ENCODE measurements around the gene SPATA13.

The SPATA13 gene

DNA sequence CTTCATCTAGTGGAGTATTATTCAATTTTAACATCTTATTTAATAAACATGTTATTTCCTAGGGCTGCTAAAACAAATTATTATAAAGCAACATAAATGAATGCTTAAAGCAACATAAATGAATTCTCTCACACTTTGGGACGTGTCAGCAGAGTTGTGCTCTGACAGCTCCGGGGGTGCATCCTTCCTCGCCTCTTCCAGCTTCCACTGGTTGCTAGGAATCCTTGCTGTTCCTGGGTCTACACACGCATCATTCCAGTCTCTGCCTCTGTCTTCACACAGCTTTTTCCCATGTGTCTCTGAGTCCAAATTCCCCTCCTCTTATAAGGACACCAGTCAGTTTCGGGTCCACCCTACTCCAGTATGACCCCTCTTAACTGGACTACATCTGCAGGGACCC lies 21.6 kb upstream of the SPATA13 start:
- TF ChIP-seq CTCF (IDR thresholded peaks at IDR 0.05; ENCODE audit: insufficient read depth, missing control alignments), result no peak
- FAIRE-seq (no peak), DNase-seq (ENCODE audit: insufficient read length, low spot score) (no peak)

GRCh38 chr13:24141333-24141910 lies 19.1 kb upstream of the SPATA13 start:
- no peak for TF ChIP-seq CTCF (IDR thresholded peaks at IDR 0.05; ENCODE audit: insufficient read depth, missing control alignments)
- DNase-seq (ENCODE audit: insufficient read length, low spot score) (no peak), FAIRE-seq (no peak)

DNA sequence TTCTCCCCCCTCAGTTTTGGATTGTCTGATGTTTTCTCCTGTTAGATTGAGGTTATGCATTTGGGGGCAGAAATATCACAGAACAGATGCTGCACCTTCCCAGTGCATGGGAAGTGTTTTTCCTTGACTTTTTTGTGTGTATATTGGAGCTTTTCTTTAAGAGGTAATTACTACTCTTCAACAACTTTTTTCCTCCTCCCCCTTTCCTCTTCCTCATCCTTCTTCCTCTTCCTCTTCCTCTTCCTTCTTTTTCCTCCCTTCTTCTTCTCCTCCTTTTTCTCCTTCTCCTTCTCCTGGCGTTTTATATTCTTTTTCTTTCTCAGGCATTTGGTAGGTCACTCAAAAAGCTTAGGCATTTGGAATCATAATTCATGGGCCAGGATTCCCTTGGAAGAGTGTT lies 18.1 kb upstream of the SPATA13 start:
- no peak for FAIRE-seq
- no peak for DNase-seq (ENCODE audit: insufficient read length, low spot score)
- no peak for TF ChIP-seq CTCF (IDR thresholded peaks at IDR 0.05; ENCODE audit: insufficient read depth, missing control alignments)

DNA sequence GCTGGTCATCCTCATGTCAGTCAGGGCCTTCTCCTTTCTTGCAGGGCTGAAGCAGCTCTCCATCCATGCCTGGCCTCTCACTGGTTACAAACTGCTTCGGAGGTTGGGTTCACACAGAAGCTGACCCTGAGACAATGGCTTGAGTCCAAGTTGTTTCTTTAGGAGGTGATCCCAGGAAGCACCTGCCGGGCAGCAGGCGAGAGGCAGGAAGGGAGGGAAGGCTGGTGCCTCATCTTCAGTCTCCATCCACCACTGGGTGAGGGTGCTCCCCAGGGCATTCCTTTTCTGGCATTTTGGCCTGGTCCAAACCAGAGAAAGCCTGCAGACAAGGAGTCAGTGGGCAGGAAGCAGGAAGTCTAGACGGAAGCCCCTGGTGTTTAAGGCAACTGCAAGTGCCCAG lies 17.6 kb upstream of the SPATA13 start:
- DNase-seq (ENCODE audit: insufficient read length, low spot score) (no peak), FAIRE-seq (no peak)

GRCh38 chr13:24145240-24145639 lies 15.3 kb upstream of the SPATA13 start:
- no peak for TF ChIP-seq CTCF (IDR thresholded peaks at IDR 0.05; ENCODE audit: insufficient read depth, missing control alignments)
- FAIRE-seq, result no peak
- DNase-seq (ENCODE audit: insufficient read length, low spot score), result no peak

More for the DNA sequence above, 17.6 kb upstream of the SPATA13 start:
- TF ChIP-seq CTCF (IDR thresholded peaks at IDR 0.05; ENCODE audit: insufficient read depth, missing control alignments), result no peak

DNA sequence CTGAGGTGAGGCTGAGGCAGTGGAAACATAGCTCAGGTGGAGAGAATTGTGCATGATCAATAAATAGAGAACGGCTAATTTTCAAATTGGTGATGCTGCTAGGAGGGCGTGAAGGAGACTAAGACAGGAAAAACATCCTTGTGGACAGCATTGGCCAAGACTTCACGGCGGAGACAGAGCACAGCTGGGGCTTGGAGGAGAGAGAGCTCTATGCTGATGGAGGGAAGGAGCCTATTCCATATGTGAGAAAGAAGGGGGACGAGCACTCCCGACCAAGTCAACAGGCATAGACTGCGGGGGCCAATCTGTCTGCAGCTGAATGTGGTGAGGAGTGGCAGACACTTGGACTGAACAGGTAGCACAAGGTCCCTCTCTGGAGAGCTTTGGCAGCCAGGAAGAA lies 14.8 kb upstream of the SPATA13 start:
- FAIRE-seq (no peak), DNase-seq (ENCODE audit: insufficient read length, low spot score) (no peak)
- no peak for TF ChIP-seq CTCF (IDR thresholded peaks at IDR 0.05; ENCODE audit: insufficient read depth, missing control alignments)

- TF ChIP-seq CTCF (IDR thresholded peaks at IDR 0.05; ENCODE audit: insufficient read depth, missing control alignments), result no peak
- no peak for DNase-seq (ENCODE audit: insufficient read length, low spot score)
- no peak for FAIRE-seq
Observed at GRCh38 chr13:24146961-24147569, 13.5 kb upstream of the SPATA13 start.
